GM19099 (cell line): ENCODE data around the gene PTPRCAP.

Experiments
- POLR2A ChIP-seq: IDR thresholded peaks from 3 replicates; pipeline ENCODE4 v1.6.1; 2011; ENCODE audit warnings: low read depth; ENCODE audit not compliant: insufficient read length; ENCODE audit errors: extremely low read depth

Gene PTPRCAP

DNA sequence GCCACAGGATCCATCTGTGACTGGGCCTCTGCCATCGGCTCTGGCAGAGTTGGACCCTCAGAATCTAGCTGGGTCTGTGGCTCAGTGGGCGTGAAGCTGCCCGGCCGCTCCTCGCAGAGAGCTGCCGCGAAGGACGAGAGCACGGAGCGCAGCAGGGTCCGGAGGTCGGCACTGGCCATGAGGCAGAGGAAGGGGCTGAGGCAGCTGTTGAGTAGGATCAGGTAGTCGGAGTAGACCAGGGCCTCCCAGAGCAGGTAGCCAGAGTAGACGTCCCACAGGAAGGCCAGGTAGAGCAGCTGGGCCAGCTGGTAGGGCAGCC is 14.1 kb upstream of the PTPRCAP start:
- TF ChIP-seq POLR2A = no peak

DNA sequence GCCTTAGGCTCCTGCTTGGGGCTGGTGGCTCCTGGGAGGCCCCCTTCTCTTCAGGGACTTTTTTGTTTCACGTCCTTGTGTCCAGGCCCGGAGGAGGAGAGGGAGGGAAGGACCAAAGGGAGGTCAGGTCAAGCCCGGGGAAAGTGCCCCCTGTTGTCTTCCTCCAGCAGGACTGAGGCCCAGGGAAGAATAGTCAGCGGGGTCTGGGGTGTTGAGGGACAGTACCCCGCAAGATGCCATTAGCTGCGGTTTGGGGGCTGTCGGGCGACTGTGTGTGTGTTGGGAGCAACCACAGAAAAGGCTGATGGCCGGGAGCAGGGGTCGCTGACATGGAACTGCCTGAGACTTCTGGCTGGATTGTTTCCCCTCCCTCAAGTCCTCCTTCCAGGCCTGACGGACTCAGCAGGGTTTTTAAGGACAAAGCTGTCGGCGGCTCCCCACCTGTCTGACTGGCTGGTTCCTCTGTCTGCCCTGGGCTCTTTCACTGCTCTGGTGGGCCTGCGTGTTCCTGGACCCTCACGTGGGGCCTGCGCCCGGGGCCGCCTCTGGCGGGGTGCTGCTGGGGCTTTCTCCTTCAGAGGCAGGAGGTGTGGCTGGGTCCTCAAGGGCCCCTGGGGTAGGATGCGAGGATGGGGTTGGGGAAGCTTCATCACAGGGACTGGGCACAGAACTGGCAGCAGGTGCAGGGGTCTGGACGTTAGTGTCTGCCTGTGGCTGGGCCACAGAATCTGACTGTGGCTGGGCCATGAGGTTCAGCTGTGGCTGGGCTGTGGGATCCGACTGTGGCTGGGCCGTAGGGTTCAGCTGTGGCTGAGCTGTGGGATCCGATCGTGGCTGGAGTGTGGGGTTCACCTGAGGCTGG is 13.5 kb upstream of the PTPRCAP start:
- TF ChIP-seq POLR2A = no peak

DNA sequence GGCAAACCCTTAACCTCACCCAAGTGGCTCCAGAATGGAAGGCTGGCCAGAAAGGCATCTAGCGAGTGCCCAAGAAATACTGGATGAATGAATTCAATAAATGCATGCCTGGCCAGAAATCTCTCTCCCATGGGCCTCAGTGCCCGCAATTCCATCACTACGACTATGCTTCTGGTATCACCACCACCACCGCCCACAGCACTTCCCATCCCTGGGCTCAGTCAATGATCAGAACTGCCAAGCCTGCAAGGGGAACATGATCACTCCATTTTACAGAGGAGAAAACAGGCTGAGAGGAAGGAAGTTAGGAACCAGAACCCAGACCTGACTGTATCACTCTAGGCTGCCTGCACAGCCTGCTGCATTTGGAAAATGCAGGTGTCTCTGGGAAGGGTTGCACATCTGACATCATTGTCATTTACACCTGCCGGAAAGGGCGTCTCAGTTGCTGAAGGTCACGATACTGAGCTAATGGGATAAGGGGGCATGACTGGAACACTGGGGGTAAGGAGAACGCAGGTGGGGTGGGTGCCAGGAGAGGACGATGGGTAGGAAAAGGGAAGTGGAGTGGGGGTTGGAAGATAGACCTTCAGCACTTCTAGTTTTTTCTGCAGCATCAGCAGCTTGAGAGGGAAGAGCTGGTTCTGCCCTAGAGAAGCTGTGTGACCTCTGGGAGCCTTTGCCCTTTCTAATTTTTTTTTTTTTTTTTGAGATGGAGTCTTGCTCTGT is 11.8 kb upstream of the PTPRCAP start:
- TF ChIP-seq POLR2A = no peak

DNA sequence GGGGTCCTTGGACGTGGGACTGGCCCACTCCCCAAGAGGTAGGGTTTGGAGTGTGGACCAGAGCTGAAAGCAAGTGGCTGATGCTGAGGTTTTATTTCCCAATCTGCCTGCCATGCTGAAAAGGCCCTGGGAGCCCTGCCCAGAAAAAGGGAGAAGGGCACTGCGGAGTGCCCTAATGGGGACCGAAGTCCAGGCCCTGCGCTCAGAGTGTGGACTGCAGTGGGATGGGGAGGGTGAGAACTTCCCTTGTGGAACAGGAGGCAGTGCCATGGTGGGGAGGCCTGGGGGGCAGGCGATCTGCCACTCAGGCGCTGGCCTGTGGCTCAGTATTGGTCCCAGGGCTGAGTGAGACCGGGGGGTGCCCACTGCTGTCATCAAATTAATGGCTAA is 10.7 kb upstream of the PTPRCAP start:
- no peak for TF ChIP-seq POLR2A

DNA sequence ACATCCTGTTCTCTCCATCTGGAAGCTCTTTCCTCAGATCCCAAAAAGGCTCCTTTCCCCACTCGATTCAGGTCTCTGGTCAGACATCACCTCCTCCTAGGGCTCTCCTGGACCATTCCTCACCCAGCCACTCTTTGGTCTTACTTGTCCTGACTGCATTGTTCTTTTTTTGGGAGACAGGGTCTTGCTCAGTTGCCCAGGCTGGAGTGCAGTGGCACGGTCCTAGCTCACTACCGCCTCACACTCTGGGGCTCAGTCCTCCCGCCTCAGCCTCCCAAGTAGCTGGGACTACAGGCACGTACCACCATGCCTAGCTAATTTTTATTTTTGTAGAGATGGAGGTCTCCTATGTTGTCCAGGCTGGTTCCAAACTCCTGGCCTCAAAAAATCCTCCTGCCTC is 8.0 kb upstream of the PTPRCAP start:
- no peak for TF ChIP-seq POLR2A

GRCh38 chr11:67442504-67443404 is 5.3 kb upstream of the PTPRCAP start:
- TF ChIP-seq POLR2A = no peak

DNA sequence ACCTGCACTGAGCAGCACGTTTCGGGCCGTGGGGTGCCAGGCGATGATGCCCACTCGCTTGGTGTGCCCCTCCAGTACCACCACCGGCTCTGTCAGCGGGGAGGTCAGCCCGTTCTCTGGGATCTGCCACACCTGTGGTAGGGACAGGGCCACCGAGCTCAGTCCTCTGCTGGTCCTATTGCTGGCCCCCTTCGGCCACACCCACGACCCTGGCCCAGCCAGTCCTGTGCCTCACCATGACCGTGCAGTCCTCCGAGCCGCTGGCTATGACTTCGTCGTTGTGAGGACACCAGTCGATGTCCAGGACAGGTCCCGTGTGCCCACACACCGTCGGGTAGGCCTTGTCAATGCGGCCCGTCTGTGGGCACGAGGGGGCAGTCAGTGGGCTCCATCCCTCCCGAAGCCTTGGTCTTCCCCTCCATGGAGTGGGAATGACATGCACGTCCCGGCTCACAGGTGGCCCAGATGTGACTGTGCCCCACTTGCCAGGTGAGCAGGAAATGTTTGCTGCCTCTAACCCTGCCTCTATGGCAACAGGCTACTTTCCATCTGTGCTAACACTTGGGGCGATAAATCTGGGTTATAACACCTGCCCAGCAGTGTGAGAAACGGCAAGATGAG is 4.4 kb upstream of the PTPRCAP start:
- no peak for TF ChIP-seq POLR2A

- peak; percentile 17 for TF ChIP-seq POLR2A
Observed at GRCh38 chr11:67441098-67441563, 3.6 kb upstream of the PTPRCAP start.

GRCh38 chr11:67440229-67441097 is 3.0 kb upstream of the PTPRCAP start:
- TF ChIP-seq POLR2A = no peak

DNA sequence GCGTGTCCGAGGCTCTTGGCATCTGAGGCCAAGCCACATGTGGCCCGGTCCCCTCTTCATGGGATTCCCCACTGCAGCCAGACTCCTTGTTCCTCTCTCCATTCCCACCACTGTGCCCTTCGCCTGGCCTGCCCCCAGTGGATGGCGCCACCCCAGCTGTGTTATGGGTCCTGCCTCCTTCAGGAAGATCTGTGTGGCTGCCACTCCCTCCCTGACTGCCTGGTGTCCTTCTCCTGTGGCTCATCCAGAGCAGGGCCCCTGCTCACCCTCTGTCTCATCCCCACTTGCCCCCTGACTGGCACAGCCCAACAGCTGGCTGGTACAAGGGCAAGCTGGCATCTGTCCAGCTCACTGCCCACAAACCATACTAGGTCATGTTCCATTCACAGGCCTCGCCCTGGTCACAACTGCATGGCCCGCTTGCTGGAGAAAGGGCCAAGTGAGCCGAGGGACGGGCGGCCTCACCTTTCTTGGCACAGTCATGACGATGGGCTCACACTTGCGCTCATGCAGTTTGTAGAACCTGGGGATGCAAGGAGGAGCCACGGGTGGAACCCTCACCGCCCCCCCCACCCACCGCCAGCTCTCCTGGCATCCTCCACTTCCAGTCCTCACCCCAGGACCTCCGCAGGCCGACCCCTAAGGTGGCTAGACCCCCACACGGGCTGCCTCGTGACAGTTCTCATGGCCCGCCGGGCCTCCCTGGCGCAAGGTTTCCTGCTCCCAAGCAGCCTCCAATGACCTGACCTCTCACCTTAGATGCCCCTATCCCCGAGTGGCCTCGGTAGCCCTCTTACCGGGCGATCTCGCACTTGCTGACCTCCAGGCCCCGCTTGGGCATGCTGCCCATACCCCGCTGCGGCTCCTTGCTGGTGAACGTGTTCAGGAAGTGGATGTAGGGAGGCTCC is 2.1 kb upstream of the PTPRCAP start:
- TF ChIP-seq POLR2A = peak; percentile 10

DNA sequence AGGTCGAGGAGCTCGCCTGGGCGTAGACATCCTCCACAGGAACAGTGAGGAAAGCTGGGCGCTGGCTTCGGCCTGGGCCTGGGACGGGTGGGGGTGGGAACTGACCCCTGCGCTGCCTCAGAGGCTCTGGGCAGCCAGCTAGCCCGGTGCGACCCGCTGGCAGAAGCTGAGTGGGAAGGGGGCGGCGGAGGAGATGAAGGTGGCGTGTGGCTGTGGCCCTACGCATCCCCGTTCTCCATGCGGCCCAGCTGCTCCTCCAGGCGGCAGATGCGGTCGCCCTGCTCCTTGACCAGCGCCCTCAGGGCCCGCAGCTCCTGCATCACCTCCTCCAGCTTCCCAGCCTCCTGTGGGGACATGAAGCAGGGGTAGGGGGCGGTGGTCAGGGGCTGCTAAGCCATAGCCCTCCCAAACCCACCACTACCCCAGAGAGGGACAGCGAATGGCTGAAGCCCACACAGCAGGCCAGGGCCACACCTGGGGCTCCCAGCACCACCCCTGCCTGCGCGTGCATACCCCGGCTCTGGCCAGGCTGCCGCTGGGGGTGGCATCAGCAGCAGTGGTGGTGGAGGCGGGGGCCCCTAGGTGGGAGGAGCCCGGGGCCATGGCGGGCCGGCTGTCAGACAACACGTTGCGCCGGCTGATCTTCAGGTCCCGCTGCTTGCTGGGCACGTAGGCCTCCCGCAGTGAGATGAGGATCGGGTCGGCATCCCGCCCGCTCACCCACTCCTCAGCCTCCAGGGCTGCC is 848 bp upstream of the PTPRCAP start:
- peak; percentile 73 for TF ChIP-seq POLR2A

DNA sequence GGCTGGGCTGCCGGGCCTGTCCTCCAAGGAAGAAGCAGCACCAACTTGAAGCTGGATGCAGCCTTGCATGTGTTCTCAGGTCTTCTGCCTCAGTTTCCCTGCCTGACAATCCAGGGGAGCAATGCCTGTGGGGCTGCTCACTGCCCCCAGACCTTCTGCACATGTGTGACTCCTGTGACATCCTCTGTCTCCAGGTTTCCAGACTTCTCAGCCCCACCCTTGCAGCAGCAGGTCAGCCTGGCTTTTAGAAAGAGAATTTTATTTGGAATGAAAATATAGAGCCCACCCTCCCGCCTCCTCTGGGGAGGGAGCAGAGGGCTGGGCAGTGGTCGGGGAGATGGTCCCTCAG is 301 bp upstream of the PTPRCAP start:
- no peak for TF ChIP-seq POLR2A
